Activated CD4-positive, alpha-beta T cell treated with anti-CD3 and anti-CD28 coated beads, Interleukin-2, Interleukin-6, amounts not matched to agents 100 ng/mL and 50 ng/mL, durations not matched to agents 16 hours and 8 hours (primary cell): Measurements from ENCODE around the gene CARD19.
A peak's percentile ranks its signal among the peaks of the same experiment; 100 is the strongest.
"Not testable (repeated sequence)": the region's sequence is repeated elsewhere in the genome, so short reads cannot be mapped to it uniquely, and the experiment has no call there.

Experiments
- DNase-seq: peaks from one replicate; pipeline ENCODE4 v3.0.0-alpha.2; 2020

Gene CARD19

GRCh38 chr9:93089024-93089423 is 7.0 kb upstream of the CARD19 start:
- DNase-seq: no peak

GRCh38 chr9:93089481-93089991 is 6.5 kb upstream of the CARD19 start:
- DNase-seq: no peak

- DNase-seq: no peak
These were observed 5.8 kb upstream of the CARD19 start for GRCh38 chr9:93090091-93090655.

- DNase-seq: no peak
These were observed 5.0 kb upstream of the CARD19 start for GRCh38 chr9:93091056-93091452.

GRCh38 chr9:93091453-93092081 is 4.5 kb upstream of the CARD19 start:
- peak; percentile 90 for DNase-seq

GRCh38 chr9:93092251-93092991 is 3.6 kb upstream of the CARD19 start:
- no peak for DNase-seq

GRCh38 chr9:93093127-93093876 is 2.7 kb upstream of the CARD19 start:
- peak; percentile 57 for DNase-seq

- no peak for DNase-seq
These were observed 1.9 kb upstream of the CARD19 start for GRCh38 chr9:93093877-93094657.

- DNase-seq: no peak
These were observed 1.3 kb upstream of the CARD19 start for GRCh38 chr9:93094658-93095204.

GRCh38 chr9:93095205-93096130 is 549 bp upstream of the CARD19 start:
- DNase-seq: peak; percentile 100

- DNase-seq: no peak
These were observed 880 bp downstream of the CARD19 start for GRCh38 chr9:93096811-93097382.

GRCh38 chr9:93097511-93098201 is 1.6 kb downstream of the CARD19 start:
- DNase-seq: no peak

- DNase-seq: peak; percentile 85
These were observed 2.4 kb downstream of the CARD19 start for GRCh38 chr9:93098236-93098946.

- DNase-seq: no peak
These were observed 3.7 kb downstream of the CARD19 start for GRCh38 chr9:93099551-93100275.

GRCh38 chr9:93100276-93100636 is 4.2 kb downstream of the CARD19 start:
- no peak for DNase-seq

GRCh38 chr9:93101086-93101485 is 5.1 kb downstream of the CARD19 start:
- DNase-seq: not testable (repeated sequence)

GRCh38 chr9:93105620-93106019 is 9.6 kb downstream of the CARD19 start:
- no peak for DNase-seq

GRCh38 chr9:93107151-93107824 is 11.3 kb downstream of the CARD19 start:
- DNase-seq: no peak
